PFSK-1 (cell line): ENCODE data around the gene KRTAP19-8.

Experiments used
- FOXP2 ChIP-seq: optimal IDR thresholded peaks from 2 replicates; pipeline ENCODE3; 2011; ENCODE audit warnings: borderline replicate concordance, control low read depth, inconsistent platforms; ENCODE audit not compliant: insufficient read depth; ENCODE audit errors: extremely low read length, extremely low read depth
- POLR2AphosphoS5 ChIP-seq: IDR thresholded peaks from 2 replicates; pipeline ENCODE4 v1.6.1; 2012; ENCODE audit warnings: low read depth, mild to moderate bottlenecking, control low read depth, low read length, moderate library complexity
- SIN3A ChIP-seq: IDR thresholded peaks from 2 replicates; pipeline ENCODE4 v1.6.1; 2012; ENCODE audit warnings: mild to moderate bottlenecking, low read length, moderate library complexity, borderline replicate concordance; ENCODE audit not compliant: insufficient read depth
- TAF1 ChIP-seq: IDR thresholded peaks from 2 replicates; pipeline ENCODE4 v1.6.1; 2012; ENCODE audit warnings: low read length, control low read depth, borderline replicate concordance; ENCODE audit not compliant: insufficient read depth
- TF ChIP-seq, protein P1 (sequence below), 2 experiments: IDR thresholded peaks; 2 replicates each; pipeline versions ENCODE4 v1.6.1 to v1.8.0; 2011 to 2012; ENCODE audit warnings: low read depth in 2 of 2, low read length in 2 of 2, control low read depth in 1 of 2, inconsistent platforms in 1 of 2, mild to moderate bottlenecking in 1 of 2, moderate library complexity in 1 of 2; ENCODE audit not compliant: insufficient read depth in 1 of 2

DNA sequence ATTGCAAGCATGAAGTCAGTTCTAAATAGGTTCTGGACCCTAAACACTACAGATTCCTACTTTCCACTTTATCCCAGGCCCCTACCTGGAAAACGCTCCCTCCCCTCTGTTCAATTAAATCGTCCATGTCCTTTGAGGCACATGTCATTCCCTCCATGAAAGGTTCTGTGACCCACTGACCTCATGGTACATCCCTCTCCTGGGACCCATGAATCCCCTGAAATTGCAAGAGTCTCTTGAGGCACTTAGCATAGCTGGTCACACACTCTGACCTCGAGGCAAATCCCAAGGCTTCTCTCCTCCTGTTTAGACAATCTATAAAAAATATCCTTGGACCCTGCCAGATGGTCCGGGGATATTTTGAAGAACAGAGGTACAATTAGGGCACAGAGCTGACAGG lies 34.3 kb upstream of the KRTAP19-8 start:
- TF ChIP-seq POLR2AphosphoS5 (no peak), FOXP2 (no peak), TAF1 (no peak), SIN3A (no peak)
- TF ChIP-seq, protein P1, sequence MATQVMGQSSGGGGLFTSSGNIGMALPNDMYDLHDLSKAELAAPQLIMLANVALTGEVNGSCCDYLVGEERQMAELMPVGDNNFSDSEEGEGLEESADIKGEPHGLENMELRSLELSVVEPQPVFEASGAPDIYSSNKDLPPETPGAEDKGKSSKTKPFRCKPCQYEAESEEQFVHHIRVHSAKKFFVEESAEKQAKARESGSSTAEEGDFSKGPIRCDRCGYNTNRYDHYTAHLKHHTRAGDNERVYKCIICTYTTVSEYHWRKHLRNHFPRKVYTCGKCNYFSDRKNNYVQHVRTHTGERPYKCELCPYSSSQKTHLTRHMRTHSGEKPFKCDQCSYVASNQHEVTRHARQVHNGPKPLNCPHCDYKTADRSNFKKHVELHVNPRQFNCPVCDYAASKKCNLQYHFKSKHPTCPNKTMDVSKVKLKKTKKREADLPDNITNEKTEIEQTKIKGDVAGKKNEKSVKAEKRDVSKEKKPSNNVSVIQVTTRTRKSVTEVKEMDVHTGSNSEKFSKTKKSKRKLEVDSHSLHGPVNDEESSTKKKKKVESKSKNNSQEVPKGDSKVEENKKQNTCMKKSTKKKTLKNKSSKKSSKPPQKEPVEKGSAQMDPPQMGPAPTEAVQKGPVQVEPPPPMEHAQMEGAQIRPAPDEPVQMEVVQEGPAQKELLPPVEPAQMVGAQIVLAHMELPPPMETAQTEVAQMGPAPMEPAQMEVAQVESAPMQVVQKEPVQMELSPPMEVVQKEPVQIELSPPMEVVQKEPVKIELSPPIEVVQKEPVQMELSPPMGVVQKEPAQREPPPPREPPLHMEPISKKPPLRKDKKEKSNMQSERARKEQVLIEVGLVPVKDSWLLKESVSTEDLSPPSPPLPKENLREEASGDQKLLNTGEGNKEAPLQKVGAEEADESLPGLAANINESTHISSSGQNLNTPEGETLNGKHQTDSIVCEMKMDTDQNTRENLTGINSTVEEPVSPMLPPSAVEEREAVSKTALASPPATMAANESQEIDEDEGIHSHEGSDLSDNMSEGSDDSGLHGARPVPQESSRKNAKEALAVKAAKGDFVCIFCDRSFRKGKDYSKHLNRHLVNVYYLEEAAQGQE (IDR thresholded peaks at IDR 0.05; ENCODE audit: insufficient read depth in 1 of 2, low read depth in 2 of 2, low read length in 2 of 2) = no peak
